ENCODE data around the gene OR2A25. TPM values are rescaled to one million over a fixed set of nuclear protein-coding genes. Genes with fewer than 3 reads are reported as not detected.
"Not testable (repeated sequence)": the region's sequence is repeated elsewhere in the genome, so short reads cannot be mapped to it uniquely, and the experiment has no call there.

OR2A25 gene
- total RNA-seq, 1 experiment from 2014 or later: not detected

DNA sequence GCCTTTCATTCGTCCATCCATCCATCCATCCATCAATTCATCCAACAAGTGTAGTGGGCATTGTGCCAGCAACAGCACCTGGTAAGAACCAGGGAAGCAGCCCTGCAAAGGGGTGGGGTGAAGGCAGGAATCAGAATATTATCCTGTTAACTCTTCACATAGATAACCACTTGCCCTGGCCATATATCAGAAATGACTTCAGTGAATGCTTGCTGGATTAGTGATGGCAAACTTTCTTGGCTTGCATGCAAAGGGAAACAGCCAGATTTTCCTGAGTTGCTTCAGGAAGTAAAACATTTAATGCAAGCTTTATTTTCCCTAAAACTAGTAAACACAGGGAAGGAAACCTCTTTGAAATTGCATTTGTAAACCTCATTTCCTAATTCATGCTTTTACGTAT lies 20.1 kb upstream of the OR2A25 start:
- H3K36me3 Mint-ChIP-seq (ENCODE audit: insufficient read depth, unreplicated experiment): no peaks in the 10 kb centered on the region
- H3K4me1 Mint-ChIP-seq (ENCODE audit: low read depth, unreplicated experiment): no peaks in the 10 kb centered on the region
- DNase-seq: no peak

GRCh38 chr7:144050093-144050492 lies 19.5 kb upstream of the OR2A25 start:
- no TSS peak for BruUV-seq (replicated peaks)
- TF ChIP-seq CTCF (IDR thresholded peaks at IDR 0.05; ENCODE audit: unreplicated experiment): no peak
- Mint-ChIP-seq H3K36me3 (ENCODE audit: insufficient read depth, unreplicated experiment) (no peaks in the 10 kb centered on the region), H3K4me3 (ENCODE audit: low read depth, unreplicated experiment) (no peak overlapping the region), H3K27me3 (ENCODE audit: unreplicated experiment) (peaks cover 27% of the 10 kb centered on the region), H3K9me3 (ENCODE audit: low read depth, unreplicated experiment) (no peaks in the 10 kb centered on the region), H3K27ac (ENCODE audit: unreplicated experiment) (no peak overlapping the region), H3K4me1 (ENCODE audit: low read depth, unreplicated experiment) (no peaks in the 10 kb centered on the region)
- CTCF ChIA-PET: no interaction called here
- DNase-seq: no peak
- intact Hi-C loops (cut with micrococcal nuclease; ENCODE audit: unreplicated experiment): no loop called here

More for the DNA sequence above, 20.1 kb upstream of the OR2A25 start:
- no peak for TF ChIP-seq CTCF (IDR thresholded peaks at IDR 0.05; ENCODE audit: unreplicated experiment)
- BruUV-seq (replicated peaks): no TSS peak
- Mint-ChIP-seq H3K27me3 (ENCODE audit: unreplicated experiment) (peaks cover 26% of the 10 kb centered on the region), H3K4me3 (ENCODE audit: low read depth, unreplicated experiment) (no peak overlapping the region), H3K27ac (ENCODE audit: unreplicated experiment) (no peak overlapping the region), H3K9me3 (ENCODE audit: low read depth, unreplicated experiment) (no peaks in the 10 kb centered on the region)
- intact Hi-C loops (cut with micrococcal nuclease; ENCODE audit: unreplicated experiment): no loop called here
- CTCF ChIA-PET: no interaction called here

DNA sequence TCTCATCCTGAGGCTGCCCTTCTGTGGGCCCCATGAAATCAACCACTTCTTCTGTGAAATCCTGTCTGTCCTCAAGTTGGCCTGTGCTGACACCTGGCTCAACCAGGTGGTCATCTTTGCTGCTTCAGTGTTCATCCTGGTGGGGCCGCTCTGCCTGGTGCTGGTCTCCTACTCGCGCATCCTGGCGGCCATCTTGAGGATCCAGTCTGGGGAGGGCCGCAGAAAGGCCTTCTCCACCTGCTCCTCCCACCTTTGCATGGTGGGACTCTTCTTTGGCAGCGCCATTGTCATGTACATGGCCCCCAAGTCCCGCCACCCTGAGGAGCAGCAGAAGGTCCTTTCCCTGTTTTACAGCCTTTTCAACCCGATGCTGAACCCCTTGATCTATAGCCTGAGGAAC lies 18.7 kb upstream of the OR2A25 start:
- CTCF ChIA-PET; H3K4me1 Mint-ChIP-seq (ENCODE audit: low read depth, unreplicated experiment); H3K36me3 Mint-ChIP-seq (ENCODE audit: insufficient read depth, unreplicated experiment); DNase-seq; intact Hi-C loops (cut with micrococcal nuclease; ENCODE audit: unreplicated experiment); H3K27ac Mint-ChIP-seq (ENCODE audit: unreplicated experiment); BruUV-seq (replicated peaks); H3K4me3 Mint-ChIP-seq (ENCODE audit: low read depth, unreplicated experiment); H3K9me3 Mint-ChIP-seq (ENCODE audit: low read depth, unreplicated experiment): not testable (repeated sequence)
- peaks cover 27% of the 10 kb centered on the region for H3K27me3 Mint-ChIP-seq (ENCODE audit: unreplicated experiment)

DNA sequence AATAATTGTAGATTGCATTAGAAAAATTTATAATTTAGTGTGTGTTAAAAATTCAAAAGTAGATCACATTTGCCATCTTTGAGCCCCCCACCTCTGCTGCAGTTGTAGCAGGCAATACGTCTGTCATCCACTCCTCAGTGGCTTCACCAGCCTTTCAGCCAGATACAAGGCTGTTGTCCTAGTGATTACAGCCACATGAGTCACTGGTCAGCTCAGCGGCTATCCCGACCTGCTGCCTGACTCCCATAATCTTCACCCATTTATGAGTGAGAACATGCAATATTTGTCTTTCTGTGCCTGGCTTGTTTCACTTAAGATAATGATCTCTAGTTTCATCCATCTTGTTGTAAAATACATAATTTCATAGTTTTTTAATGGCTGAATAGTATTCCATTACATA lies 11.7 kb upstream of the OR2A25 start:
- Mint-ChIP-seq H3K27ac (ENCODE audit: unreplicated experiment) (no peak overlapping the region), H3K27me3 (ENCODE audit: unreplicated experiment) (peaks cover 11% of the 10 kb centered on the region), H3K9me3 (ENCODE audit: low read depth, unreplicated experiment) (no peaks in the 10 kb centered on the region), H3K36me3 (ENCODE audit: insufficient read depth, unreplicated experiment) (no peaks in the 10 kb centered on the region), H3K4me1 (ENCODE audit: low read depth, unreplicated experiment) (no peaks in the 10 kb centered on the region), H3K4me3 (ENCODE audit: low read depth, unreplicated experiment) (no peak overlapping the region)
- DNase-seq: no peak
- intact Hi-C loops (cut with micrococcal nuclease; ENCODE audit: unreplicated experiment): no loop called here
- TF ChIP-seq CTCF (IDR thresholded peaks at IDR 0.05; ENCODE audit: unreplicated experiment): no peak
- CTCF ChIA-PET: no interaction called here
- BruUV-seq (replicated peaks): no TSS peak

DNA sequence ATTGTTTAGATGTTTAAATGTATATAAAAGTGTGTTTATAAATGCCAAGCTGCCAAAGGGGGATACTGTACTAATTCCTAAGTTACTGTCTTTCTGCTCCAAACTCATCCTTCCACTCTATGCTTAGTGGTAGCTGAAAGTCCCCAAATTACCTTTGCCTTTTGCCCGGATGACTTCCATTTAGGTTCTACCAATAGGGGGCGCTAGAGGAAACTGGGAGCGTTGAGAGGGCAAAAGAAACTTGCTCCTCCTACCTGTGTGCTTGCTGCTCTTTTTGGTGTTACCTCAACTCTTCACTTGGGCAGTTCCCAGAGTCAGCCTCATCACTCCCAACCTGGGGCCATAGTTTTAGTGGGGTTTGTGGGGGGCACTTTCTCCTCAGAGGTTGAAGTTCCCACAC lies 5.9 kb upstream of the OR2A25 start:
- intact Hi-C loops (cut with micrococcal nuclease; ENCODE audit: unreplicated experiment): no loop called here
- Mint-ChIP-seq H3K9me3 (ENCODE audit: low read depth, unreplicated experiment) (peaks cover 2% of the 10 kb centered on the region), H3K36me3 (ENCODE audit: insufficient read depth, unreplicated experiment) (no peaks in the 10 kb centered on the region), H3K4me3 (ENCODE audit: low read depth, unreplicated experiment) (no peak overlapping the region), H3K27me3 (ENCODE audit: unreplicated experiment) (peaks cover 13% of the 10 kb centered on the region), H3K4me1 (ENCODE audit: low read depth, unreplicated experiment) (no peaks in the 10 kb centered on the region), H3K27ac (ENCODE audit: unreplicated experiment) (no peak overlapping the region)
- CTCF ChIA-PET: no interaction called here
- DNase-seq: no peak
- no peak for TF ChIP-seq CTCF (IDR thresholded peaks at IDR 0.05; ENCODE audit: unreplicated experiment)
- no TSS peak for BruUV-seq (replicated peaks)

Measured in Calu3 (cell line).